GM10266 (cell line): ENCODE results near the gene OTOP3.

Experiments
- DNase-seq: peaks from one replicate; pipeline ENCODE4 v3.0.0; 2012; ENCODE audit errors: extremely low spot score
- CTCF ChIP-seq: IDR thresholded peaks from 2 replicates; pipeline ENCODE4 v1.5.1; 2012; ENCODE audit warnings: mild to moderate bottlenecking, low read depth; ENCODE audit not compliant: control insufficient read depth, insufficient read depth; ENCODE audit errors: missing control alignments

The OTOP3 gene

GRCh38 chr17:74937064-74938051 is 1.7 kb downstream of the OTOP3 start:
- no peak for DNase-seq
- TF ChIP-seq CTCF: no peak

- DNase-seq: no peak
- TF ChIP-seq CTCF: no peak
Measured at GRCh38 chr17:74938194-74938950, 2.7 kb downstream of the OTOP3 start.

- no peak for TF ChIP-seq CTCF
- DNase-seq: no peak
Measured at GRCh38 chr17:74939534-74939933, 3.8 kb downstream of the OTOP3 start.

GRCh38 chr17:74941128-74941725 is 5.5 kb downstream of the OTOP3 start:
- no peak for TF ChIP-seq CTCF
- DNase-seq: no peak

- no peak for TF ChIP-seq CTCF
- no peak for DNase-seq
Measured at GRCh38 chr17:74943808-74944522, 8.3 kb downstream of the OTOP3 start.

- peak; percentile 92 for DNase-seq
- no peak for TF ChIP-seq CTCF
Measured at GRCh38 chr17:74945543-74945942, 9.8 kb downstream of the OTOP3 start.
